ENCODE results near the gene ANP32E. TPM values are rescaled to one million over a fixed set of nuclear protein-coding genes. Genes with fewer than 3 reads are reported as not detected.

Gene ANP32E
- total and polyA plus RNA-seq, 2 of the 8 experiments (the other 6 are each of a cell fraction or from before 2014, with no cell fraction given), result 20.7 to 123 TPM

GRCh38 chr1:150227228-150227627, 8.7 kb downstream of the ANP32E start (continued):
- TF ChIP-seq CHD7 (IDR thresholded peaks at IDR 0.05; ENCODE audit: insufficient replicate concordance, low read length), result no peak
- TF ChIP-seq HDAC2 (IDR thresholded peaks at IDR 0.05; ENCODE audit: borderline replicate concordance in 1 of 2, low read depth in 2 of 2, low read length in 2 of 2), result no peak
- TF ChIP-seq, protein P1, sequence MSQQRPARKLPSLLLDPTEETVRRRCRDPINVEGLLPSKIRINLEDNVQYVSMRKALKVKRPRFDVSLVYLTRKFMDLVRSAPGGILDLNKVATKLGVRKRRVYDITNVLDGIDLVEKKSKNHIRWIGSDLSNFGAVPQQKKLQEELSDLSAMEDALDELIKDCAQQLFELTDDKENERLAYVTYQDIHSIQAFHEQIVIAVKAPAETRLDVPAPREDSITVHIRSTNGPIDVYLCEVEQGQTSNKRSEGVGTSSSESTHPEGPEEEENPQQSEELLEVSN (IDR thresholded peaks at IDR 0.05), result no peak
- TF ChIP-seq SUZ12 (IDR thresholded peaks at IDR 0.05; ENCODE audit: low read length), result no peak

All from H1 (cell line).